Neutrophil (primary cell): Measurements from ENCODE around the gene CD52.

Experiments
- H3K27ac ChIP-seq: fragments of 200-600 bp; sonication (generic); 2 replicates; pipeline ENCODE4 v1.5.1; 2016; ENCODE audit warnings: mild to moderate bottlenecking, moderate library complexity
- H3K27me3 ChIP-seq: fragments of 200-600 bp; sonication (generic); 2 replicates; pipeline ENCODE4 v1.6.0; 2016; ENCODE audit warnings: mild to moderate bottlenecking
- H3K36me3 ChIP-seq: fragments of 200-600 bp; sonication (generic); 2 replicates; pipeline ENCODE4 v1.5.1; 2017
- H3K4me1 ChIP-seq, 2 experiments: fragments of 200-600 bp in 1 of 2; sonication (generic) in 1 of 2; 1 replicate in 1 of 2; 2 replicates in 1 of 2; pipeline versions ENCODE4 v1.5.1 to v1.6.1; 2013 to 2016; ENCODE audit warnings: low read depth in 1 of 2, low read length in 1 of 2, mild to moderate bottlenecking in 1 of 2, moderate library complexity in 1 of 2; ENCODE audit not compliant: control insufficient read depth in 1 of 2, insufficient read depth in 1 of 2
- H3K4me3 ChIP-seq, 2 experiments: fragments of 200-600 bp in 1 of 2; sonication (generic) in 1 of 2; 1 replicate in 1 of 2; 2 replicates in 1 of 2; pipeline ENCODE4 v1.5.1; 2013 to 2016; ENCODE audit warnings: low read depth in 1 of 2, low read length in 1 of 2, mild to moderate bottlenecking in 1 of 2, moderate library complexity in 1 of 2
- H3K9me3 ChIP-seq: fragments of 200-600 bp; sonication (generic); 2 replicates; pipeline ENCODE4 v1.5.1; 2016
- CTCF ChIP-seq: fragments of 200-600 bp; sonication (generic); IDR thresholded peaks from 2 replicates; pipeline ENCODE4 v1.5.1; 2016; ENCODE audit warnings: antibody characterized with exemption

The CD52 gene

GRCh38 chr1:26279456-26280332 lies 38.1 kb upstream of the CD52 start, which contains the start of gene SH3BGRL3:
Gene SH3BGRL3 (plus strand): TSS chr1:26280086. CDS start chr1:26280156, 70 bp downstream.
- no peaks in the 10 kb centered on the region for H3K27me3 ChIP-seq
- TF ChIP-seq CTCF, result peak; percentile 57
- peaks cover 65 to 84% of the 10 kb centered on the region in 2 experiments for H3K4me1 ChIP-seq
- peak within 1 kb of the TSS; percentile 83 to 97 for H3K4me3 ChIP-seq
- peaks cover 40% of the 10 kb centered on the region for H3K36me3 ChIP-seq
- H3K27ac ChIP-seq, result peak within 1 kb of the TSS; percentile 100
- H3K9me3 ChIP-seq, result no peaks in the 10 kb centered on the region

- Histone ChIP-seq H3K27ac (peak overlapping the region; percentile 100), H3K4me1 (peaks cover 65 to 84% of the 10 kb centered on the region in 2 experiments), H3K4me3 (peak overlapping the region; percentile 83 to 97), H3K36me3 (peaks cover 42% of the 10 kb centered on the region), H3K27me3 (no peaks in the 10 kb centered on the region), H3K9me3 (no peaks in the 10 kb centered on the region)
- no peak for TF ChIP-seq CTCF
Observed at GRCh38 chr1:26280333-26281042, 37.3 kb upstream of the CD52 start.

GRCh38 chr1:26281091-26281958 lies 36.4 kb upstream of the CD52 start:
- Histone ChIP-seq H3K27me3 (no peaks in the 10 kb centered on the region), H3K4me1 (peaks cover 65 to 84% of the 10 kb centered on the region in 2 experiments), H3K9me3 (no peaks in the 10 kb centered on the region), H3K27ac (peak overlapping the region; percentile 100), H3K36me3 (peaks cover 42% of the 10 kb centered on the region), H3K4me3 (peak overlapping the region; percentile 83 to 97)
- TF ChIP-seq CTCF, result no peak

- Histone ChIP-seq H3K9me3 (no peaks in the 10 kb centered on the region), H3K4me3 (peak overlapping the region in 1 of 2 experiments; percentile 97), H3K27me3 (no peaks in the 10 kb centered on the region), H3K36me3 (peaks cover 42% of the 10 kb centered on the region), H3K27ac (peak overlapping the region; percentile 100), H3K4me1 (peaks cover 65 to 84% of the 10 kb centered on the region in 2 experiments)
- TF ChIP-seq CTCF, result no peak
Observed at GRCh38 chr1:26281971-26282370, 35.8 kb upstream of the CD52 start.

- H3K27me3 ChIP-seq, result no peaks in the 10 kb centered on the region
- TF ChIP-seq CTCF, result no peak
- H3K4me1 ChIP-seq, result peaks cover 70 to 86% of the 10 kb centered on the region in 2 experiments
- peak overlapping the region; percentile 100 for H3K27ac ChIP-seq
- peaks cover 42% of the 10 kb centered on the region for H3K36me3 ChIP-seq
- H3K4me3 ChIP-seq, result no peak overlapping the region
- no peaks in the 10 kb centered on the region for H3K9me3 ChIP-seq
Observed at GRCh38 chr1:26282401-26282918, 35.3 kb upstream of the CD52 start.
